Epithelial cell of proximal tubule (primary cell): ENCODE measurements around the gene UBAP1. TPM values are rescaled to one million over a fixed set of nuclear protein-coding genes. Genes with fewer than 3 reads are reported as not detected.
"Not testable (repeated sequence)": the region's sequence is repeated elsewhere in the genome, so short reads cannot be mapped to it uniquely, and the experiment has no call there.

Experiments
- DNase-seq: peaks from one replicate; pipeline ENCODE4 v3.0.0-alpha.2; 2011; ENCODE audit warnings: low read depth
- H3K4me3 ChIP-seq: 2 replicates; pipeline ENCODE4 v1.5.1; 2011; ENCODE audit warnings: low read depth, mild to moderate bottlenecking, low read length
- CTCF ChIP-seq: conservative IDR thresholded peaks from 2 replicates; pipeline ENCODE4 v1.5.1; 2012; ENCODE audit warnings: low read depth, mild to moderate bottlenecking, low read length
- total RNA-seq: library from RNA; depleted of rRNA; stranded (reverse); fragments of >200 nt; gene quantifications from 2 replicates; pipeline ENCODE4 v1.2.3, GENCODE V29; 2015

UBAP1 gene
- total RNA-seq, 1 donor from 2014 or later = 37.4 TPM

GRCh38 chr9:34246453-34246852 is 67.6 kb downstream of the UBAP1 start:
- H3K4me3 ChIP-seq = no peak overlapping the region
- DNase-seq = no peak
- no peak for TF ChIP-seq CTCF

- H3K4me3 ChIP-seq, DNase-seq: not testable (repeated sequence)
These were observed 68.9 kb downstream of the UBAP1 start for GRCh38 chr9:34247782-34248181.

GRCh38 chr9:34249274-34249673 is 70.4 kb downstream of the UBAP1 start:
- TF ChIP-seq CTCF = no peak
- no peak for DNase-seq
- H3K4me3 ChIP-seq = no peak overlapping the region

GRCh38 chr9:34250721-34251120 is 71.9 kb downstream of the UBAP1 start:
- DNase-seq = no peak
- no peak for TF ChIP-seq CTCF
- H3K4me3 ChIP-seq = no peak overlapping the region

- no peak overlapping the region for H3K4me3 ChIP-seq
- no peak for TF ChIP-seq CTCF
- DNase-seq = no peak
These were observed 73.2 kb downstream of the UBAP1 start for GRCh38 chr9:34252016-34252415.

- peak; percentile 97 for TF ChIP-seq CTCF
- H3K4me3 ChIP-seq = no peak overlapping the region
- DNase-seq = no peak
These were observed 74.0 kb downstream of the UBAP1 start for GRCh38 chr9:34252670-34253459.

- no peak for DNase-seq
- no peak overlapping the region for H3K4me3 ChIP-seq
- TF ChIP-seq CTCF = peak; percentile 37
These were observed 74.6 kb downstream of the UBAP1 start for GRCh38 chr9:34253460-34253837.
